GM12872 (cell line): Measurements from ENCODE around the gene RTN4RL1.

Source experiments
- CTCF ChIP-seq: IDR thresholded peaks from 3 replicates; pipeline ENCODE4 v1.5.1; 2011; ENCODE audit warnings: low read depth, mild to moderate bottlenecking, low read length, moderate library complexity; ENCODE audit not compliant: insufficient read depth

The RTN4RL1 gene

GRCh38 chr17:1928976-1929375 lies 96.2 kb downstream of the RTN4RL1 start:
- no peak for TF ChIP-seq CTCF

DNA sequence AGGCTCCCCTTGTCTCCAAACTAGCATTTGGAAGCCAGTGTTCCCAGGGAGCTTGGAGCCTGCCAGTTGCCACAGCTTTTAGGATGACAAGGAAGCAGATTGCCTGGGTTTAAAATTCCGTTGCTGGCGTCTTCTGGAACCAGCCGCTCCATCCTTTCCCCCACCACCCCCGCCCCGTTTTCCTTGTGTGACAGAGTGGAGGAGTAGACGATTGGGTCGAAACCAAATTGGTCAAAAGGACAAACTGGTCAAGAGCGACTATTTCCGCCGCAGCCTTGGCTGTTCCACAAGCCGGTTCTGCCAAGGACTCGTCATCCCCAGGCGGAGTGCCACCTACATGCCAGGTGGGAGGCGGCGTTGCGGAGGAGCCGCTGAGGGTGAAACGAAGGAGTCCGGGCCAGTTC lies 104.2 kb downstream of the RTN4RL1 start:
- TF ChIP-seq CTCF, result no peak

DNA sequence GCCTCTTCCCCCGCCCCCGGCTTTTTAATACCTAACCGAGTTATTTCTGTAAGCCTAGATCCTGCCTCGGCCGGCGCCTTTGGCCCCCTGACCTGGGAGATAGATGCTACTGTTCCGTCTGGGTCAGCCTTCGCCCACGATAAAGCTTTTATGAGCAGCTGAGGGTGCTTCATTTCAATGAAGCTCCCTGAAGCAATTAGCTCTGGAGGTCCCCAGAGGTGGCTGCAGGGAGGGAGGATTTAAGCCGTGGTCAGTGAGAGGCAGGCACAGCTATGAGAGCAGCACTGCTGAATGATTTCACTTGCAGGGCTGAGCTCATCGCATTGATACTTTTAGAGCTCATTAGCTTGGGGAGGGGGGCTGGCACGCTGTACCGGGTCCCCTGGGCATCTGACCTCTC lies 105.9 kb downstream of the RTN4RL1 start:
- TF ChIP-seq CTCF, result no peak

GRCh38 chr17:1918346-1919162 lies 106.6 kb downstream of the RTN4RL1 start:
- TF ChIP-seq CTCF, result no peak

GRCh38 chr17:1916963-1917715 lies 108.0 kb downstream of the RTN4RL1 start:
- TF ChIP-seq CTCF, result no peak

DNA sequence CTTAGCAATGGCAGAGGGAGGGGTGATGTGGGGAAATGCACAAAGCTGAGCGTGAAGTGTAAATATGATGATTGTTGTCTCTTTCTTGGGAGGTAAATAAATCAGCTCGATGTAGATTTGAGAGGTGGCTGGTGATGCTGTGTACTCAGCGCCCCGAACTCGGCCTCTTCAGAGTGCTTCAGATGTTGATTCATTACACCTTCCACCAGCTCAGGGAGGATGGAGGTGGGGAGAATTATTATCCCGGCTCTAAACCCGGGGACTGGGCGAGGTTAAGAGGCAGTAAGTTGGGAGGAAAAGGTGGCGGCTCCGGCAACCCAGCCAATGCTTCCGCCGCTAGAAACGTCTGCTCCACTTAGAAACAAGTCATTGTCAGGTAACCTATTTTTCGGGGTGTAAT lies 108.8 kb downstream of the RTN4RL1 start:
- TF ChIP-seq CTCF, result no peak

DNA sequence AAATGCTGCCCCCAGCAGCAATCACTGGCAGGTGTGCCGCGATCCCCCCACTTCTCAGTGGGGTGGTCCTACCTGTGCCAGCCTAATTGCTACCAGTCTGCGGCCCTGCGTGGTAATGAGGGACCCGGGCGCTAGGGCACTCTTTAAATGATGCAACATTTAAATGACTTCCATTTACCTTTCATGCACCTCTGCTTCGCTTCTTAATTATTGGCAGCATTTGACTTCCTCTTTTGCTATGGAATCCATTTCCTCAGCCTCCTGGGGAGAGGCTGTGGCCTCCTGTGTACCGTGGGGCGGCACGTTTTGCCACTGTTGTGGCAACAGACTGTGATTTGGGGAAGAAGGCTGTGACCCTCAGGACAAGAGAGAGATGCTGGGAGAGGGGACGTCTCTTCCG lies 109.2 kb downstream of the RTN4RL1 start:
- no peak for TF ChIP-seq CTCF
